Naive thymus-derived CD8-positive, alpha-beta T cell (primary cell): ENCODE data around the gene MYPN. TPM values are rescaled to one million over a fixed set of nuclear protein-coding genes. Genes with fewer than 3 reads are reported as not detected.

Source experiments
- ATAC-seq, 2 donors: fragments of 150-1000 bp; cut with Tn5 transposase in 1 of 2; sonication (Bioruptor Pico), chemical (Tn5 transposase) in 1 of 2; 1 replicate in 1 of 2; 2 replicates in 1 of 2; pipeline ENCODE4 v1.10.0; 2021; ENCODE audit warnings: mild to moderate bottlenecking in 2 of 2, moderate library complexity in 2 of 2
- POLR2A ChIA-PET: fragments of 350-600 bp; sonication (Branson Sonifier 250); formaldehyde crosslinking; loops from one replicate; lab custom pipeline; 2021; ENCODE audit warnings: antibody characterized with exemption; lab: Charles Lee
- DNase-seq, 10 donors: peaks; one replicate each; pipeline versions ENCODE4 v3.0.0 to v3.0.0-alpha.2; 2020 to 2022
- H3K27ac Mint-ChIP-seq, 10 donors: one replicate each; pipeline ENCODE4 v1.8.0; 2020 to 2022; ENCODE audit warnings: mild to moderate bottlenecking in 10 of 10, mixed read lengths in 10 of 10, moderate library complexity in 4 of 10, inconsistent platforms in 1 of 10
- H3K27me3 Mint-ChIP-seq, 5 donors: one replicate each; pipeline ENCODE4 v1.8.0; 2021 to 2022; ENCODE audit warnings: mixed read lengths in 5 of 5
- H3K36me3 Mint-ChIP-seq, 3 donors: one replicate each; pipeline ENCODE4 v1.8.0; 2020 to 2022; ENCODE audit warnings: mixed read lengths in 3 of 3, mild to moderate bottlenecking in 2 of 3, inconsistent platforms in 1 of 3
- H3K4me1 Mint-ChIP-seq, 4 donors: one replicate each; pipeline ENCODE4 v1.8.0; 2021 to 2022; ENCODE audit warnings: mixed read lengths in 4 of 4
- H3K4me3 Mint-ChIP-seq, 10 donors: one replicate each; pipeline ENCODE4 v1.8.0; 2020 to 2022; ENCODE audit warnings: mild to moderate bottlenecking in 10 of 10, mixed read lengths in 10 of 10, moderate library complexity in 6 of 10, inconsistent platforms in 1 of 10
- H3K9me3 Mint-ChIP-seq, 9 donors: one replicate each; pipeline ENCODE4 v1.8.0; 2020 to 2022; ENCODE audit warnings: mixed read lengths in 9 of 9, mild to moderate bottlenecking in 3 of 9, inconsistent platforms in 1 of 9, moderate library complexity in 1 of 9
- polyA plus RNA-seq, 3 donors: library from polyadenylated mRNA; unstranded; fragments of 300-500 nt; fragmentation: Illumina TruSeq; gene quantifications; one replicate each; pipeline ENCODE4 v1.2.3, GENCODE V29; 2021
- total RNA-seq, 8 experiments: library from RNA in 2 of 8; stranded (reverse) in 2 of 8; gene quantifications; one replicate each; pipeline ENCODE4 v1.2.3 and lab custom pipeline; 2021 to 2026

MYPN gene
- total and polyA plus RNA-seq, 5 experiments from 2014 or later = not detected

DNA sequence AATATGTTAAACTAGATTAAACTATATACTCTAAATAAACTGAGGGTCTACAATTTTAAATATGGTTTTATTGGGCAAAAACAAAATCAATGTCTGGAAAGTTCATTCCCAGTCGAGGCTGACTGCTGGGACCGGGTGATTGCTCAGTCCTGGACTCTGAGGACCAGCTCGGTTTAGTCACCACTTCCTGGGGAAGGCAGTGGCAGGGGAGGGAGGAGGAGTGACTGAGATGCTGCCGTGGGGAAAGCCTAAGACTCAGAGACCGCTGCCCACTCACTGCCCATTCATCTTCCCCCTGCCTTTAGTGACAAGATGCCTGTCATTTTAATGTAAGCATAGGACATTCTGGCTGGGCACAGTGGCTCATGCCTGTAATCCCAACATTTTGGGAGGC lies 93.7 kb downstream of the MYPN start:
- DNase-seq = no peak
- Mint-ChIP-seq H3K27me3 (peaks cover 22 to 50% (median 35%) of the 10 kb centered on the region in 5 donors), H3K27ac (no peak overlapping the region)

DNA sequence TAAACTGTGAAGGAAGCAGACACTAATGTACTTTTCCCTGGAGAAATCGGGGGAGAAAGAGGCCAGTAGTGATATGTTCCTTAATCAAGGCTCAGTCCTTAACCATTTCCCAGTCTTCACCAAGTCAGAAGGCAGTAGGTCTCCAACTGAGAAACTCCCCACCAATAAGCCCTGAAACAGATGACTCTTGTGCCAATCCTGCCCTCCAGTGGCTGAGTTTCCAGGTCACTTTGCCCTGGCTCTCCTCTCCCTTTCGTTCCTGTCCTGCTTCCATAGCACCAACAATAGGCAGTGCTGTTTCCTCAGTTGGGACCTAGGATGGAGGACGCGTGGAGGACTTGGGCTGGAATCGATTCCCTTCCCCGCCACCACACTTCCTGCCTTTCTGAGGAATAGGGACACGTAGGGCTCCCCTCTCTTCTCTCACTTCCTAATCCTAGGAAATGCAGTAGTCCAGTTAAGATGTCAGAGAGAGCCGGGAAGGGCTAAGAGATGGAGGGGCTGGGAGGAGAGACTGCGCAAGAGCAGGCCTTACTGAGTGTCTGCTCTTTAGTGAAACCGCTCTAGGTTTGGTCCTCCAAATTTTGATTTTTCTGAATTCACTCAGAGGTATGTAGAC lies 99.2 kb downstream of the MYPN start:
- no peaks in the 10 kb centered on the region for H3K36me3 Mint-ChIP-seq
- peaks cover 0 to 2% (median 0%) of the 10 kb centered on the region in 4 donors for H3K4me1 Mint-ChIP-seq
- H3K27ac Mint-ChIP-seq = no peak overlapping the region
- H3K27me3 Mint-ChIP-seq = peaks cover 7 to 15% (median 12%) of the 10 kb centered on the region in 5 donors
- ATAC-seq (no peak), DNase-seq (no peak)
- POLR2A ChIA-PET = no interaction called here
- H3K9me3 Mint-ChIP-seq = no peaks in the 10 kb centered on the region
- no peak overlapping the region for H3K4me3 Mint-ChIP-seq

More for the DNA sequence above, 93.7 kb downstream of the MYPN start:
- POLR2A ChIA-PET = no interaction called here
- Mint-ChIP-seq H3K36me3 (no peaks in the 10 kb centered on the region), H3K4me3 (no peak overlapping the region), H3K9me3 (no peaks in the 10 kb centered on the region), H3K4me1 (no peaks in the 10 kb centered on the region)
- ATAC-seq = no peak

DNA sequence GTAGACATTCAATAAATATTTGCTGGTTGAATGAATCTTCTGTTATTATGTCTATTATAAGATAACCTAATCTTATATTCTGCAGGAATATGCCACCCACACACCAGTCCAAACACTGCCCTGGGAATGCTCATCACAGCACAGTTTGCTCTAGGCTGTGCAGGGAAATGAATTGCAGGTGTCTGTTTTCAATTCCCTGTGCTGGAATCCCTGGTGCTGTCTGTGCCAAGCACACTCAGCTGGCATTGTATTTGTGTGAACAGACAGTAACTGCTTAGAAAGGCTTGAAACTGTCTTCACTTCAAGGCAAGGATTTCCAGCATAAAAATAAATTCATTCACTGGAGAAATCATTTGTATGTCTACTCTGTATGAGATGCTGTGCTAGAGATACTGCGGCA lies 102.4 kb downstream of the MYPN start:
- no peak overlapping the region for H3K4me3 Mint-ChIP-seq
- H3K4me1 Mint-ChIP-seq = peaks cover 0 to 2% (median 0%) of the 10 kb centered on the region in 4 donors
- no peaks in the 10 kb centered on the region for H3K36me3 Mint-ChIP-seq
- DNase-seq = no peak
- POLR2A ChIA-PET = interaction anchor here (1.2 kb wide), 1 partner anchor 120 kb away, joined by 3 read pairs; the partner anchor contains the start of gene HNRNPH3
- H3K27me3 Mint-ChIP-seq = peaks cover 0 to 6% (median 0%) of the 10 kb centered on the region in 5 donors
- no peak overlapping the region for H3K27ac Mint-ChIP-seq
- ATAC-seq = no peak
- H3K9me3 Mint-ChIP-seq = no peaks in the 10 kb centered on the region

DNA sequence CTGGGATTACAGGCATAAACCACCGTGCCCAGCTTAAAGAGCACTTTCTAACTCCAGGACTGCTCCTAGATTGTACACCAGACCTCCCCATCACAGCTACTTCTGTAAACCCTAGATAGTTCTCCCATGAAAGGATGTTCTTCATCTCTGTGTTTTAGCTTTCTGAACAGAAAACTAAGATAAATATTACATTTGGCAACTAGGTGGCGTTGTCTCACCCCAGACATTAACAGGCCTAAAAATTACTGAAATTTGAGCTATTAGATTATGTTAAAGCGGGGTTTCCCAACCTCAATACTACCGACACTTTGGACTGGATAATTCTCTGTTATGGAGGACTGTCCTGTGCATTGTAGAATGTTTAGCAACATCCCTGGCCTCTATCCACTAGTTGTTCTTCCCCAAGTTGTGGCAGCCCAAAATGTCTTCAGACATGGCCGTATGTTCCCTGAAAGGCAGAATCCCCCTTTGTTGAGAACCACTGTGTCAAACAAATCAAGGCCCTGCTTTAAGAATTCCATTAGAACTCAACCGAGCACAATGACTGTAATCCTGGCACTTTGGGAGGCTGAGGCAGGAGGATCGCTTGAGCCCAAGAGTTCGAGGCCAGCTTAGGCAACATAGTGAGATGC lies 103.5 kb downstream of the MYPN start:
- Mint-ChIP-seq H3K27ac (peak overlapping the region in 1 of 10 donors; percentile 34), H3K36me3 (no peaks in the 10 kb centered on the region), H3K27me3 (peaks cover 0 to 6% (median 0%) of the 10 kb centered on the region in 5 donors), H3K4me3 (no peak overlapping the region), H3K9me3 (no peaks in the 10 kb centered on the region), H3K4me1 (peaks cover 0 to 2% (median 0%) of the 10 kb centered on the region in 4 donors)
- POLR2A ChIA-PET = interaction anchor here (0.8 to 1.2 kb wide), 3 partner anchors 119 to 329 kb away, joined by 3 to 5 read pairs (median 3); partner anchors contain the start of gene HNRNPH3
- peak in 3 of 10 donors; percentile 17 to 44 (median 38) for DNase-seq
- no peak for ATAC-seq

DNA sequence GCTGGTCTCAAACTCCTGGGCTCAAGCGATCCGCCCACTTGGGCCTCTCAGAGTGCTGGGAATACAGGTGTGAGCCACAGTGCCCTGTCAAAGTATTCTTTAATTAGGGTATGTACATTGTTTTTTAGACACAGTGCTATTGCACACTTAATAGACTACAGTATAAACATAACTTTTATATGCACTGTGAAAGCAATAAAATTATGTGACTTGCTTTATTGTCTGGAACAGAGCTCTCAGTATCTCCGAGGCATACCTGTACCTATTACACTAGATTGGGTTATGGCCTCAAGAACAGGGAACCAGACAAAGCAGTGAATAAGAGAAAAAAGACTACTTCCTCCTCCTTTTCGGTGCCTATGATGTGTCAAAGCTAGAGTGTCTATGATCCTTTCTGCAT lies 109.5 kb downstream of the MYPN start:
- ATAC-seq (no peak), DNase-seq (no peak)
- no peaks in the 10 kb centered on the region for H3K9me3 Mint-ChIP-seq
- no peaks in the 10 kb centered on the region for H3K4me1 Mint-ChIP-seq
- no peak overlapping the region for H3K4me3 Mint-ChIP-seq
- H3K27me3 Mint-ChIP-seq = no peaks in the 10 kb centered on the region
- no peaks in the 10 kb centered on the region for H3K36me3 Mint-ChIP-seq
- POLR2A ChIA-PET = no interaction called here
- peak overlapping the region in 1 of 10 donors; percentile 51 for H3K27ac Mint-ChIP-seq

DNA sequence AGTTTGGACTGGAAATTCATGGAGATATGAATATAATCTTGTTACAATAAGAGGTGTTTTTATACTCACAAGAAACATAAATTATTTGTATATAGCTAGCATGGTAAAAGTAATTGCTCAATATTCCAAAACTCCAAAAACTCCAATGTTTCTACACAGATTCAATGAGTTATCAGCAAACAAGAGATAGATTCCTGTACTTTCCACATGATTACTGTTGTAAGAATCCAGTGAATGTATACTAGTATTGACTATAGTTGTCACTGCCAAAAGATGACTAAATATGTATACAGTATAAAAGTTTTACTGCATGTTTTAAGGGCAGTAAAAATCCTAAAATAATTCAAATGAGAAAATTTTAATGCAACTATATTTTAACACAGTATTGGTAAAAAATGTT lies 111.9 kb downstream of the MYPN start:
- no peak overlapping the region for H3K27ac Mint-ChIP-seq
- POLR2A ChIA-PET = no interaction called here
- DNase-seq (no peak), ATAC-seq (no peak)
- H3K4me3 Mint-ChIP-seq = no peak overlapping the region
- H3K36me3 Mint-ChIP-seq = no peaks in the 10 kb centered on the region
- H3K4me1 Mint-ChIP-seq = no peaks in the 10 kb centered on the region
- H3K9me3 Mint-ChIP-seq = no peaks in the 10 kb centered on the region
- no peaks in the 10 kb centered on the region for H3K27me3 Mint-ChIP-seq

DNA sequence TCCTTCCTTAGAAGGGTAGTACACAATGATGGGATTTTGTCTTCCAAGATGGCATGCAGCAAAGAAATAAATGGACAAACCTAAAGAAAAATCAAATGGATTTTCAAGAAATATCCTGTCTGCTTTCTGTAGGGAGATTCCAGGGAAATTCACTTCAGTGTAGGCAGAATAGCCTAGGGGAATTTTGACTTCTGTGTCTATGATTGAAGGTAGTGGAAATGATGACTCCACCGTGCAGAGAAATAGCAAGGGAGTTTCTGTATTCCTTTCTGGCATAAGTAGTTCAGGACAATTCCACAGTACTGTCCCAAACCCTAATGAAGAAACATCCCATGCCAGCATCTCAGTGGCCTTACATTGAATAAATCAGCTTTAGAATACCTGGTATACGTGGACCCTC lies 113.1 kb downstream of the MYPN start:
- Mint-ChIP-seq H3K4me1 (no peaks in the 10 kb centered on the region), H3K4me3 (no peak overlapping the region), H3K27ac (no peak overlapping the region), H3K27me3 (peaks cover 0 to 2% (median 0%) of the 10 kb centered on the region in 5 donors), H3K9me3 (no peaks in the 10 kb centered on the region), H3K36me3 (no peaks in the 10 kb centered on the region)
- no peak for DNase-seq
- POLR2A ChIA-PET = no interaction called here
- no peak for ATAC-seq

DNA sequence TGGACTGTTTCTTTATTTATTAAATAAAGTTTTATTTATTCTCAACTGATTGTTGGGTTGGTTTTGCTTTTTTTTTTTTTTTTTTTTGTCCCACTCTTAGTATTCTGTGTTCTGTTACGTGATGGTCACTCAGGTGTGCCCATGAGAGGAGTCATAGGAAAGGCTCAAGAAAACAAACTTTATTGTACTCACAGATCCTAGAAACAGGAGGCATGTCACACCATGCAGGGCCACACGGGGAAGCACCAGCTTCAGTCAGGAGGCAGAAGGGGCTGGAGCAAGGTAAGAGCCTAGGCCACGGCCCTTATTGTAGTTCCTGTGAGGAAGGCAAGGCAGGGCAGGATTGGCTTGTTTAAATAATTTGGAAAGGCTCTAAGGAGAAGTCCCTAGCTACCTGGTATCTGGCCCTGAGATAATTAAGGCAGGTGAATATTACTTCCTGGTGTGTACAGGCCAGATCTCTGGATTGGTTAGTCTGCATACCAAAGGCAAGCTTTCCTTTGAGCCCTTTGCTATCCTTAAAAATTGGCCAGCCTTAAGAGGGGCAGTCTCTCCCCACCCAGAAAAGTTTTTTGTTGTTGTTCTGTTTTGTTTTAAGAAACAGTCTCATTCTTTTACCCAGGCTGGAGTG lies 114.4 kb downstream of the MYPN start:
- Mint-ChIP-seq H3K9me3 (no peaks in the 10 kb centered on the region), H3K4me3 (no peak overlapping the region)

DNA sequence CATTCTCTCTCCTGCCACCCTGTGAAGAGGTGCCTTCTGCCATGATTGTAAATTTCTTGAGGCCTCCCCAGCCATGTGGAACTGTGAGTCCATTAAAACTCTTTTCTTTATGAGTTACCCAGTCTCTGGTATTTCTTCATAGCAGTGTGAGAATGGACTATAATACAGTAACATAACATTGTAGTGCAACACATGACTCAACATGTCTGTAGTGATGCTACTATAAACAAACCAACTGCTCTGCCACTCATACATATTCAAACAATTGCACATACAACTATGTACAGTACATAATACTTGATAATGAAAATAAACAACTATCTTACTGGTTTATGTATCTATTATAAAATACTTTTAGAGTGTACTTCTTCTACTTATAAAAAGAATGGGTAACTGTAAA lies 115.5 kb downstream of the MYPN start:
- Mint-ChIP-seq H3K27ac (peak overlapping the region in 1 of 10 donors; percentile 9), H3K36me3 (no peaks in the 10 kb centered on the region), H3K27me3 (peaks cover 10 to 19% (median 15%) of the 10 kb centered on the region in 5 donors), H3K4me3 (no peak overlapping the region), H3K9me3 (no peaks in the 10 kb centered on the region), H3K4me1 (no peaks in the 10 kb centered on the region)
- ATAC-seq (no peak), DNase-seq (no peak)
- POLR2A ChIA-PET = no interaction called here

More for the DNA sequence above, 114.4 kb downstream of the MYPN start:
- H3K27ac Mint-ChIP-seq = no peak overlapping the region
- no peaks in the 10 kb centered on the region for H3K4me1 Mint-ChIP-seq
- POLR2A ChIA-PET = interaction anchor here (1.1 kb wide), 1 partner anchor 10 kb away, joined by 5 read pairs; no protein-coding TSS in a partner anchor
- H3K27me3 Mint-ChIP-seq = peaks cover 4 to 11% (median 8%) of the 10 kb centered on the region in 5 donors
- DNase-seq (no peak), ATAC-seq (peak in 1 of 2 donors; percentile 45)
- no peaks in the 10 kb centered on the region for H3K36me3 Mint-ChIP-seq

DNA sequence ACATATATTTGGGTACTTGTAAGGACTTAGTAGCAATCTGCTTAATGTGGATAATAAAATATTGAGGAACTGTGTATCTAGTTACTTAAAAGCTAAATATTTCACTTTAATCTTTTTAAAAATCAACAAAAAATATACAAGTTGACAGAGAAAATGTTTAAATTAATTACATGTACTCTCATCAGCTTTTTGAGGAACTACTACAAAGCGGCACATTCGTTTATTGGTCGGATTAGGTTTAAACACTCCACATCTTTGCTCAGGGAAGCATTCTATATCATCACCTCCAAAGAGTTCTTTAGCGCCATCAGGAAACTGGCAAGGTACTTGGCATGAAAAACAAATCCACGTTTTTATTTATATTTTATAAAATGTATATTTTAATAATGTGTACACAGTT lies 121.0 kb downstream of the MYPN start:
- H3K36me3 Mint-ChIP-seq = no peaks in the 10 kb centered on the region
- peaks cover 27 to 45% (median 34%) of the 10 kb centered on the region in 5 donors for H3K27me3 Mint-ChIP-seq
- peaks cover 6 to 9% (median 8%) of the 10 kb centered on the region in 4 donors for H3K4me1 Mint-ChIP-seq
- no peaks in the 10 kb centered on the region for H3K9me3 Mint-ChIP-seq
- no peak overlapping the region for H3K27ac Mint-ChIP-seq
- POLR2A ChIA-PET = no interaction called here
- DNase-seq (no peak), ATAC-seq (no peak)
- H3K4me3 Mint-ChIP-seq = peak overlapping the region in 6 of 10 donors; percentile 75 to 90 (median 82)

DNA sequence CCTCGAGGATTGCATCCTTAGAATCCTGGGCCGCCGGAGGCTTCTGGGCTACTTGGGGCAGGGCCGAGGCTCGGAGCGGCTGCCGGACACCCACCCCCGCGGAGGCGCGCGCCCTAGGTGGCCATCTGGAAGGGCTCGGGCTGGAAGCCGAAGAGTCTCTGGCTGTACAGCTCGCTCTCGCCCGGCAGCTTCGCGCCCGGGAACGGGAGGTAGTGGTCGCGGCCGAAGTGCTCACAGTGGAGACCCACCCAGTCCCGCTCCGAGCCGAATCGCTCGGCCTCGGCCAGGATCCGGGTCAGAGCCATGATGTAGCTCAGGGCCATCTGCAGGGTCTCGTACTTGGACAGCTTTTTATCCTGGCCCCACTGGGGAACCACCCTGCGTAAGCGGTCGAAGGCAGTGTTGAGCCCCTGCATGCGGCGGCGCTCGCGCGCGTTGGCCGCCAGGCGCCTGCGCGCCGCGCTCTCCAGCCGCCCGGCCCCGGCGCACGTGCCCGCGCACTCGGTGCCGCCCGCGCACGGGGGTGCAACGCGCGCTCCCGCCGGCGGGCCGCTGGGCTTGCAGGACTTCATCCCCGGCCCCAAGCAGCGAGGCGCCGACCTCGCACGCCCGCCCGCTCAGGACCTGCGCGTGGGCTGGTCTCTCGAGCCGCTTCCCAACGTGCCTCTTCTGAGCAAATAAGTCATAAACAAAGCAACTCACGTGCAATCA lies 122.0 kb downstream of the MYPN start:
- H3K36me3 Mint-ChIP-seq = no peaks in the 10 kb centered on the region
- H3K4me1 Mint-ChIP-seq = peaks cover 6 to 9% (median 8%) of the 10 kb centered on the region in 4 donors
- peaks cover 27 to 45% (median 34%) of the 10 kb centered on the region in 5 donors for H3K27me3 Mint-ChIP-seq
- no peaks in the 10 kb centered on the region for H3K9me3 Mint-ChIP-seq
- POLR2A ChIA-PET = interaction anchor here (1.2 kb wide), 1 partner anchor 101 kb away, joined by 7 read pairs; the partner anchor contains the start of genes HNRNPH3 and PBLD
- H3K4me3 Mint-ChIP-seq = peak overlapping the region; percentile 62 to 90 (median 78)
- ATAC-seq (peak; percentile 67 to 94), DNase-seq (peak in 8 of 10 donors; percentile 2 to 34 (median 18))
- H3K27ac Mint-ChIP-seq = peak overlapping the region in 2 of 10 donors; percentile 29 to 65

DNA sequence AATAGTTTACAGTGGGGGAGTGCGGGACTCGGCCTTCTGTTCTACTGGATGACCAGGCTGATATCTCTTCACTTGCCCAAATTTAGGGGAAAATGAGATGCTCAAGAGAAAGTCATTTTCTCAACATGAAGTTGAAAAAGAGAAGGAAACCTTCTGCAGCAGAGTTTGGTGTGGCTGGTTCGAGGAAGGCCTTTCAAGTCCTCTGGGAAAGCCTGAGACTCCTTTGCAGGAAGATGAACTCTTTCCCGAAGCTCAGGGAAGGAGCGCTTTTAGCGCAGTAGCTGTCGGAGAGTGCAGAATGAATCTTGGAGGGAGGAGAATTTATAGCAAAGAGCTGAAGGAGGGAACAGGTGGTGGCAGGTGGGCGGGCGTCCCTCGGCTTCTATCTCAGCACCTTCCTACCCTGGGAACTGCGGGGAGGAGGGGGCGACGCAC lies 122.5 kb downstream of the MYPN start, which contains the start of gene ATOH7:
Gene ATOH7 (minus strand): TSS at position 297 of the 435 bp plus-strand sequence. CDS start 436 bp downstream, outside the sequence.
- Mint-ChIP-seq H3K27me3 (peaks cover 27 to 45% (median 34%) of the 10 kb centered on the region in 5 donors), H3K4me1 (peaks cover 6 to 9% (median 8%) of the 10 kb centered on the region in 4 donors), H3K27ac (peak within 1 kb of the TSS in 2 of 10 donors; percentile 29 to 65), H3K36me3 (no peaks in the 10 kb centered on the region), H3K4me3 (peak within 1 kb of the TSS; percentile 62 to 90 (median 78)), H3K9me3 (no peaks in the 10 kb centered on the region)
- DNase-seq (no peak), ATAC-seq (no peak)
- POLR2A ChIA-PET = interaction anchor here (1.2 kb wide), 1 partner anchor 100 kb away, joined by 7 read pairs; the partner anchor contains the start of genes HNRNPH3 and PBLD
